ENCODE measurements around the gene TPSB2. TPM values are rescaled to one million over a fixed set of nuclear protein-coding genes. Genes with fewer than 3 reads are reported as not detected.
"Not testable (repeated sequence)": the region's sequence is repeated elsewhere in the genome, so short reads cannot be mapped to it uniquely, and the experiment has no call there.

TPSB2 gene
- total RNA-seq, result 5.5 TPM
- long read RNA-seq, partial matches to known transcripts, result 1 of 3 reads
- long read RNA-seq, other reads (novel, unspliced or antisense), result 0 of 3 reads

DNA sequence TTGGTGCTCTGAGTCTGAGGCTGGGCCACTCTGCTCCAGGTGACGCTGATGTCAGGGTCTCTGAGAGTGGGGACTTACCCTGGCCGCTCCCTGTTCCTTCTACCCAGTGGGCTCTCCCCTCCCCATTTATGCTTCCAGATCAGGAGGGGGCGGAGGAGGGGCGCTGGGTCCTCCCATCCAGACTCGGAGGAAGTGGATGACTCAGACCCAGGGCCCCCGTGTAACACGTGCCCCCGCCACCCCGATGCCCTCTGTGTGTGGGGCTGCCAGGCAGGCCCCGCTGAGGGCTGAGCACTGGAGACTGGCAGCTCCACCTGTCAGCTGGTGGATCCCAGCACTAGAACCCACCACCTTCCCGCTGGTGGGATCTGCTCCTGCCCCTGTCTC lies at the start of gene TPSB2:
TPSB2 (minus strand) TSS at position 101 of the 387 bp plus-strand sequence. CDS start 233 bp downstream, outside the sequence.
- DNase-seq (ENCODE audit: low spot score); intact Hi-C loops (cut with DNase I): not testable (repeated sequence)

DNA sequence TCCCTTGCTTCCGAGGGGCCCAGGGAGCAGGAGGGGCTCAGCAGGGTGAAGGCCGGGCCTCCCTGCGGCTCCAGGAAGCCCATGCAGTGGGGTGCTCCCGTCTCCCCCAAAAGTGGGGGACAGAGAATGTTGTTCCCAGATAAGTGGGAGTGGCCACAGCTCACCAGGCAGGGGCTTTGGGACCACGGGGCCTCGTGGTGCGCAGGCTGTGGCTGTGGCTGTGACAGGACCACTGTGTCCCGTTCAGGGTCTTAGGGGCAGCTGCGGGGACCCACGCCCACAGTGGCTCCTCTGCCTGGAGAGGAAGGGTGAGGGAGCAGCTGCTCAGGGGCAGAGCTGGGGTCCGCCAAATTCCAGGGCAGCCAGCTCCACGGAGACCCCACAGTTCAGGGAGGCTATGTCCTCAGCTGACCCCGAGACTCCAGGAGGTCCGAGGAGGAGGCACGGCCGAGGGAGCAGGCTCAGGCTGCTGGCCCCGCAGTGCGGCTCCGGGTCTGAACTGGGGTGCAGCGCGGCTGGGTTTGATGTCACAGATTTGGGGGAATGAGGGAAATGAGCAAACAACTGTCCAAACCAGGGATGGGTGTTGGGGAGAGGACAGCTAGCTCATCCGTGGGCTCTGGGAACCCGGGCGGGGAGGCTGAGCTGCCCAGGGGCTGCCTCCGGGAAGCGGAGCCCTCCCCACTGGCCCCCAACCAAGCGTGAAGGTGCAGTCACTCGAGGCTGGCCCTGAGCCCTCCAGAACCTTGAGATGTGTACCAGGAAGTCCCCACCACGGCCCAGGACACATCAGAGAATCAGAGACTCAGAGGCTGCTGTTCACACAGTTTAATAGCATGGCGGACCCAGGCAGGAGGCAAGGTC lies 49.3 kb upstream of the TPSB2 start:
- intact Hi-C loops (cut with DNase I), result loop anchor here (10.0 kb wide), 1 partner anchor 55 kb away; the partner anchor contains the start of gene BAIAP3

DNA sequence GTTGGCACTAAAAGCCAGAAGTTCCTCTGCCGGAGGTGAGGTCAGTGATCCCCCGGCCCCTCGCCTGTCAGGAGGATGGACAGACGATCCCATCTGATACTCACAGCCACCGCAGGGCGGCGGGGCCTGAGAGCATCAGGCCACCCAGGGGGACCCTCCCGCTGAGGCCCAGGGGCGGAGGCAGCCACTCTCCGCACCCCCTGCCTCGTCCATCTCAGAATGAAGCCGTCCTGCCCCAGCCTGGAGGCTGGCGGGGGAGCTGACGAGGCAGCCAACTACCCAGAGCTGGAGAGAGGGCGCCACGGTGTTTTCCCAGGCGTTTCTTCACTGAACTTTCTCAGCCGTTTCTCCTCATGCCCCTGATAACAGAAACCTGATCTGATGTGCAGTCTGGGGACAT lies 48.5 kb upstream of the TPSB2 start:
- intact Hi-C loops (cut with DNase I), result loop anchor here (10.0 kb wide), 1 partner anchor 56 kb away; the partner anchor contains the start of gene BAIAP3
- DNase-seq (ENCODE audit: low spot score), result no peak

More for the DNA sequence above, 49.3 kb upstream of the TPSB2 start:
- no peak for DNase-seq (ENCODE audit: low spot score)

DNA sequence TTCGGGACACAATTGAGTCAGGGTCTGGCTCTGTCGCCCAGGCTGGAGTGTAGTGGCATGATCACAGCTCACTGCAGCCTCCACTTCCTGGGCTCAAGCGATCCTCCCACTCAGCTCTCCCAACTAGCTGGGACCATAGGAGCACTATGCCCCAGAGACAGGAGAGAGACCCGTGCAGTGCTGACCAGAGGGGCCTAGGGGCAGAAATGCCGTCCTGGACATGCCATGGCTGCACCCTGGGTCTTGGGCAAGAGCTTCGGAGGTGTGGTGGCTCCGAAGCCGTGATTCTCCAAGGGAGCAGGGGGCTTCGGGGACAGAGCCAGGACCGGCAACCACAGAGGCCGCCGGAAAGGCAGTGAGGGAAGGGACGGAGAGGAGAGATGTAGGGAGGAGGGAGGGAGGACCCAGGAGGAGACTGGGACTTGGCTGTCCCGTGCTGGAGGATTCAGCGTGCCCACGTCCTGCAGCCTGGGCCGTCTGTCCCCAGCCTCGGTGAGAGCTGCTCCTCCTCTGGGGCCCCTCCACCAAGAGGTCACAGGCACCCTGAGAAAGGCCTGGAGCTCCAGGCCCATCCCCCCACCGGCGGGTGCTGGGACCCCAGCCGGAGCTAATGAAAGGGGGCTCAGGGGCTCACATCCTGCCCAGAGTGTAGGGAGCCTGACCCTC lies 47.8 kb upstream of the TPSB2 start:
- DNase-seq (ENCODE audit: low spot score), result no peak
- intact Hi-C loops (cut with DNase I), result loop anchor here (10.0 kb wide), 1 partner anchor 57 kb away; the partner anchor contains the start of gene BAIAP3

DNA sequence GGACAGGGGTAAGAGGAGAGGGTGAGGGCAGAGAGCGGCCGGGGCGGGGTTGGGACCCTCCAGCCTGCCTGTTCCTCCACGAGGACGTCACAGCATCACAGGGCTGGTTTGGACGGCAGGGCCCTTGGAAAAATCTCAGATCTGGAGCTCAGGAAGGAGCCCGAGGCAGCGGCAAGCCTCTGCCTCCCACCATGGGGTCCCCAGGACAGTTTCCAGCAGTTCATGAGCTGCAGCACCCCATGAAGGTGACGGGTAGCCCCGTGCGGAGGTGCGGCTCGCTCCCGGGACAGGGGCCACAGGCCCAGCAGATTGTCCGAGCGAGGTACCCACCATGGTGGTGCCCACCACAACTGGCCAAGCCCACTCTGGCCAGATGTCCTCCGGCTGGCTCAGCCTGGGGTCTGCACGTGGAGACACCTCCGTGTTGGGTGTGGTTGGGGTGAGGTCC lies 47.2 kb upstream of the TPSB2 start:
- DNase-seq (ENCODE audit: low spot score), result no peak
- intact Hi-C loops (cut with DNase I), result loop anchor here (10.0 kb wide), 1 partner anchor 58 kb away; the partner anchor contains the start of gene BAIAP3

DNA sequence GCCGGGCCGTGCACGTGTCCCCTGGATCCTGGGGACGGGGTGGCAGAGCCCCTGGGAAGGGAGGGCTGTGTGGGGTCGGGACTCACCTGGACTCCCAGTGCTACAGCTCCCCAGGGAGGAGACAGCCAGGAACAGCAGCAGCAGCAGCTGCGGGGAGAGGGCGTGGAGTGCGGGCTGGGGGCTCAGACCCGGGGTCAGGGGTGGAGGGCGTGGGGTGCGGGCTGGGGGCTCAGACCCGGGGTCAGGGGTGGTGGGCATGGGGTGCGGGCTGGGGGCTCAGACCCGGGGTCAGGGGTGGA lies 46.5 kb upstream of the TPSB2 start:
- intact Hi-C loops (cut with DNase I), result loop anchor here (10.0 kb wide), 1 partner anchor 58 kb away; the partner anchor contains the start of gene BAIAP3
- DNase-seq (ENCODE audit: low spot score), result no peak

DNA sequence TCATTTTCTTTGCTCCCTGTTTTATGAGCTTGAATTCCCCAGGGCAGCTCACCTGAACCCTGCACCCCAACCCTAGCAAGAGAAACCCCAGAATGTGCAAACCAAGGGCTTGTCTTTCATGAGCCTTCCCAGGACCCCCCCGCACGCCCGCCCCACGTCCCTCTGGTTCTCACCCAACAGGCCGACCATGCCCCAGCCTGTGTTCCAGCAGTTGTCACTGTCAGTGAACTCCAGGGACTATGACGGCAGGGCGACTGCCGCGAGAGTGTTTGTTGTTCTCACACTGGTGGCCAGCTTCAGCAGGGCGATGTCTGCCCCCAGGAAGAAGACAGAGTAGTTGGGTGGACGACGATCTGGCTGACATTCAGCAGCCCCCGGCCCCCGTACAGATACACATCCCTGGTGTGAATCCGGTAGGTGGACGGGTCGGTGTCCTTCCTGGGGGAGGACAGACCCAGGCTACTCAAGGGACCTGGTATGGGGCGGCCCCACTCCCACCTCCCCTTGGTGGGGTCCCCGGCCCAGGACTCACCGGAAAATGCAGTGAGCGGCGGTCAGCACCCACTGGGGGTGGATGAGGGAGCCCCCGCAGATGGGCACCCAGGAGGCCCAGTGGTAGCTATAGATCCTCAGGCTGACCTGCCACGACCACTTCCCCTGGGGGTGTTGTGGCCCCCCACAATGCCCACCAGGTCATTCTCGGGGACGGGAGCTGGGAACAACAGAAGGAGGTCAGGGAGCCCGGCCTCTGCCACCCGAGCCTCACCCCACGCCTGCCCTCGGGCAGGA lies 46.0 kb upstream of the TPSB2 start:
- no peak for DNase-seq (ENCODE audit: low spot score)
- intact Hi-C loops (cut with DNase I), result loop anchor here (10.0 kb wide), 1 partner anchor 59 kb away; the partner anchor contains the start of gene BAIAP3

DNA sequence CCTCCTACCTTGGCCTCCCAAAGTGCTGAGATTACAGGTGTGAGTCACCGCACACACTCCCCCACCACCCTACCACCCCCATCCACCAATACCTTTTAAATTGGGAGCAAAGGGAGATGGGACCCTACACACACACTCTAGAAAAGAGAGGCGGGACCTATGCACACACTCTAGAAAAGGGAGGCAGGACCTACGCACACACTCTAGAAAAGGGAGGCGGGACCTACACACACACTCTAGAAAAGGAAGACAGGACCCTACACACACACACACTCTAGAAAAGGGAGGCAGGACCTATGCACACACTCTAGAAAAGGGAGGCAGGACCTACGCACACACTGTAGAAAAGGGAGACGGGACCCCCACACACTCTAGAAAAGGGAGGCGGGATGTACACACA lies 44.8 kb upstream of the TPSB2 start:
- DNase-seq (ENCODE audit: low spot score), result no peak
- intact Hi-C loops (cut with DNase I), result loop anchor here (10.0 kb wide), 1 partner anchor 60 kb away; the partner anchor contains the start of gene BAIAP3

DNA sequence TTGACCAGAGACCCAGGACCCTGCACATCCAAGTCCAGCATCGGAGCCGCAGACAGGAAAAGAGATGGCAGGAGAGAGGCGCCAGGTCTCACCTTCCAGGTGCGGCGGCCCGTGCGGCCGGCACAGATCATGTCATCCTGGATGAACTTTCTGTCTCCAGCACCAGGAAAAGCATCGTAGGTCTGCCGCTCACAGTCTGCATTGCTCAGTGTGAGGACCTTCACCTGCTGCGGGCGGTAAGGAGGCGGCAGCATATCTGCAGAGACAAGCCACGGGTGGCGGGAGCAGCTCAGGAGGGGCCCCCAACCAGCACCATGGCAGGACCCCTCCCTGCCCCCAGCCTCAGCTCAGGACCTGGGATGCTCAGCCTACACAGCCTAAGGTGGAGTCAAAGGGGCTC lies 43.8 kb upstream of the TPSB2 start:
- intact Hi-C loops (cut with DNase I), result loop anchor here (10.0 kb wide), 1 partner anchor 61 kb away; the partner anchor contains the start of gene BAIAP3
- DNase-seq (ENCODE audit: low spot score), result no peak

DNA sequence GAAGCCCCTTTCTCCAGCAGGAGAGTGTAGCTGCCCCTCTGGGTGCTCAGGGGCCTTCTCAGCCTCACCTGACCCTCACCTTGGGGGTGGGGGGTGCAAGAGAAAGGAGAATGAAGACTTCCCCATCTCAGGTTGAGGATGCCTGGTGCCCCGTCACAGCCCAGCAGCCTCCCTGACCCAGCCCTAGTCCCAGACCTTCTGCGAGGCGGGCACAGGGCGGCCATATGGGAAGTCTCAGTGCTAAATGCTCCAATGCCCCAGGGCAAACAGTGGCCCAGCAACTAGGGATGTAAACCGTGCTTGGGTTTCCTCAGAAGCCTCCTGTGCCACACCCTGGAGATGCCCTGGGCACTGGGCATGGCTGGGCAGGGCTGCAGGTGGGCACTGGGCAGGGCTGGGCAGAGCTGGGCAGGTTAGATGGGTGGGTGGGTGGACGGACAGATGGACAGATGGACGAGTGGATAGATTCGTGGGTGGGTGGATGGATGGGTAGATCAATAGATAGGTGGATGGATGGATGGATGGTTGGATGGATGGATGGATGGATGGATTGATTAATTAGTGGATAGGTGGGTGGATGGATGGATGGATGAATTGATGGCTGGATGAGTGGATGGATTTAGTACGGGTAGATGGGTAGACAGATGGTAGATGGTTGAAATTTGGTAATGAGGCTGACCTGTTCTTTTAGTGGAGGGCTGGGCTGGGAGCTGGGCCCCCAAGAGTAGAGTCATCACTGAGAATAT lies 42.6 kb upstream of the TPSB2 start:
- intact Hi-C loops (cut with DNase I), result loop anchor here (10.0 kb wide), 1 partner anchor 62 kb away; the partner anchor contains the start of gene BAIAP3
- no peak for DNase-seq (ENCODE audit: low spot score)

DNA sequence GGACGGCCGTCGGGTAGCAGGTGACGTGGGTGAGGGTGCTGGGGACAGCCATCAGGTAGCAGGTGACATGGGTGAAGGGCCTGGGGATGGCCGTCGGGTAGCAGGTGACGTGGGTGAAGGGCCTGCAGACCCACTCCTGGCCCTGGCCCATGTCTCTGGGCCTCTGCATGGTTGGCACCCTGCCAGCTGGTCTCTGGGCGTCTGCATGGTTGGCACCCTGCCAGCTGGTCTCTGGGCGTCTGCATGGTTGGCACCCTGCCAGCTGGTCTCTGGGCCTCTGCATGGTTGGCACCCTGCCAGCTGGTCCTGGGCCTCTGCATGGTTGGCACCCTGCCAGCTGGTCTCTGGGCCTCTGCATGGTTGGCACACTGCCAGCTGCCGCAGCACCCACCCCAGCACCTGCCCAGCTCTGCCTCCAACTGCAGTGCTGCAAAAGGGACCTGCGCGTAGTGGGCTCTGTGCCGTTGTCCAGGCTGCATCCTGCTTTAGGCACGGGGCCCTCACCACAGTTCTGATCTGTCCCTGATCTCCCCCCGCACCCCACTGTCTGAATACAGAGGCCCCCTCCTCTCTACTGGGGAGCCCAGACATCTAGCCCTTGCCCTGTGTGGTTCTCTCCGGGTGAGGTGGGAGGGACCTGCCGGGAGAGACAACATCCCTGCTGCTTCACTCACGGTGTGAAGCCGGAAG lies 41.9 kb upstream of the TPSB2 start:
- intact Hi-C loops (cut with DNase I), result loop anchor here (10.0 kb wide), 1 partner anchor 63 kb away; the partner anchor contains the start of gene BAIAP3
- not testable (repeated sequence) for DNase-seq (ENCODE audit: low spot score)

DNA sequence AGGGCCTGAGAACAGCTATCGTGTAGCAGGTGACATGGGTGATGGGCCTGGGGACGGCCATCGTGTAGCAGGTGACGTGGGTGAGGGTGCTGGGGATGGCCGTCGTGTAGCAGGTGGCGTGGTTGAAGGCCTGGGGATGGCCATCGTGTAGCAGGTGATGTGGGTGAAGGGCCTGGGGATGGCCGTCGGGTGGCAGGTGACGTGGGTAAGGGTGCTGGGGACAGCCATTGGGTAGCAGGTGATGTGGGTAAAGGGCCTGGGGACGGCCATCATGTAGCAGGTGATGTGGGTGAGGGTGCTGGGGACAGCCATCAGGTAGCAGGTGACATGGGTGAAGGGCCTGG lies 41.4 kb upstream of the TPSB2 start:
- no peak for DNase-seq (ENCODE audit: low spot score)
- intact Hi-C loops (cut with DNase I), result loop anchor here (10.0 kb wide), 1 partner anchor 63 kb away; the partner anchor contains the start of gene BAIAP3

DNA sequence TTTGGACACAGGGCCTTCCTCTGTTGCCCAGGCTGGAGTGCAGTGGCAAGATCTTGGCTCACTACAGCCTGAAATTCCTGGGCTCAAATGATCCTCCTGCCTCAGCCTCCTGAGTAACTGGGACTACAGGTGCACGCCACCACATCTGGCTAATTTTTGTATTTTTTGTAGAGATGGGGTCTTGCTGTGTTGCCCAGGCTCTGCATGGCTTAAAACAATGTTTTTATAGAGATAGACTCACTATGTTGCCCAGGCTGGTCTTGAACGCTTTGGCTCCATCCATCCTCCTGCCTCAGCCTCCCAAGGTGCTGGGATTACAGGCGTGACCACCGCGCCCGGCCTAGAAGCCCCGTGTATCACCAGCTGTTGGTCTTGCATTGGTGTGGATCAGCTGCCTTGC lies 39.4 kb upstream of the TPSB2 start:
- DNase-seq (ENCODE audit: low spot score); intact Hi-C loops (cut with DNase I): not testable (repeated sequence)

DNA sequence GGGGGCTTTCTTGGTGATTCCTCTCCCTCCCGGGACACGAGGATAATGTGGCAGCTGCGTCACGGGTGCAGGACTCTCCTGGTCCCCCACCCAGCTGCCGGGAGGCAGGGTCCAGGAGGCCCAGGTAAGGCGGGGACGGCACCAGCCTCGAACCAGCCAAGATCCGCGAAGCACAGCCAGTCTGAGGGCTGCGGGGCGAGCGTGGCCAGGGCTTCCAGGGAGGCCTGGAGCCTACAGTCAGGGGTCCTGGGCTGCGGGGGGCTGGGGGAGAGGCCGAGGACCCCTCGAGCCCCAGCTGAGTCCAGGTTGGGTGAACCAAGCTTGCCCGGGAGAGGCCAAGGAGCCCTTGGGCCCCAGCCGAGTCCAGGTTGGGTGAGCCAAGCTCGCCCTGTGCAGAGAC lies 35.8 kb upstream of the TPSB2 start:
- no peak for DNase-seq (ENCODE audit: low spot score)

DNA sequence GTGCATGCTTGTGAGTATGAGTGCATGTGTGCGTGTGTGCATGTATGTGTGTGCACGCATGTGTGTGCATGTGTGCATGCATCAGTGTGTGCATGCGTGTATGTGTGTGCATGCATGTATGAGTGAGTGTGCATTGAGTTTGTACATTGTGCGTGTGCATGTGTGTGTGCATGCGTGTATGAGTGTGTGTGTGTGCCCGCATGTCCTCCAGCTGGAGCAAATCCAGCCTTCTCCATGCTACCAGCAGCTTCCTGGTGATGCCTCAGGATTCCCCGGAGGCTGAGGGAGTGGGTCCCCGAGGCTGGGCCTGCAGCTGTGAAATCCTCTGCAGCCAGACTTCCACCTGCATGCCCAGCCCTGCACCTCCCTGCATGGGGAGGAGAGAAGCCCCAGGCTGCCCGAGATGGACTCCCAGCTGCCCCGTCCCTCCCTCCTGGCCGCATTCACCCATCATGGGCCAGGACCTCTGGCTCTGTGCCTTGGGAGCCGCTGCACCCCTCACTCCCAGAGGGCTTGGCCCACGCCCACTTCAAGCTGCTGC lies 35.2 kb upstream of the TPSB2 start:
- intact Hi-C loops (cut with DNase I), result no loop called here
- no peak for DNase-seq (ENCODE audit: low spot score)

More for the DNA sequence above, 35.8 kb upstream of the TPSB2 start:
- intact Hi-C loops (cut with DNase I), result no loop called here

DNA sequence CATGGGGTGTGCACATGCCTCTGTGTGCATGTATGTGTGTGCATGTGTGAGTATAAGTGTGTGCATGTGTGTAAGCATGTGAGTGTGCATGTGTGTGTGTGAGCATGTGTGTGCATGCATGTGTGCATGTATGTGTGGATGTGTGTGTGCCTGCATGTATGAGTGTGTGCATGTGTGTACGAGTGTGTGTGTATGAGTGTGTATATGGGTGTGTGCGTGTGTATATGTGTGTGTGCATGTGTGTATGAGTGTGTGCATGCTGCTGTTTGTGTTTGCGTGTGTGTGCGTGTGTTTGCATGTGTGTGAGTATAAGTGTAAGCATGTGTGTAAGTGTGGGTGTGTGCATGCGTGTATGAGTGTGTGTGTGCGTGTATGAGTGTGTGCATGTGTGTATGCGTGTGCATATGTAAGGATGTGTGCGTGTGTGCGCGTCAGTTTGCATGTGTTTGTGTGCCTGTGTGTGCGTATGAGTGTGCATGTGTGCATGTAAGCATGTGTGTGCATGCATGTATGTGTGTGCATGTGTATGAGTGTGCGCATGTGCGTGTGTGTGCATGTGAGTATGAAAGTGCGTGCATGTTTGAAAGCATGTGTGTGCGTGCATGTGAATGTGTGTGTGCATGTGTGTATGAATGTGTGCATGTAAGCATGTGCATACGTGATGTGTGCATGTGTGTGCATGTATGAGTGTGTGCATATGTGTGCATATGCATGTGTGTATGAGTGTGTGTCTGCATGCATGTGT lies 34.5 kb upstream of the TPSB2 start:
- no peak for DNase-seq (ENCODE audit: low spot score)
- intact Hi-C loops (cut with DNase I), result no loop called here
